ENCODE results near the gene CYB5D1. TPM values are rescaled to one million over a fixed set of nuclear protein-coding genes. Genes with fewer than 3 reads are reported as not detected.

Gene CYB5D1
- total RNA-seq, 1 experiment from 2014 or later: 18.0 TPM

DNA sequence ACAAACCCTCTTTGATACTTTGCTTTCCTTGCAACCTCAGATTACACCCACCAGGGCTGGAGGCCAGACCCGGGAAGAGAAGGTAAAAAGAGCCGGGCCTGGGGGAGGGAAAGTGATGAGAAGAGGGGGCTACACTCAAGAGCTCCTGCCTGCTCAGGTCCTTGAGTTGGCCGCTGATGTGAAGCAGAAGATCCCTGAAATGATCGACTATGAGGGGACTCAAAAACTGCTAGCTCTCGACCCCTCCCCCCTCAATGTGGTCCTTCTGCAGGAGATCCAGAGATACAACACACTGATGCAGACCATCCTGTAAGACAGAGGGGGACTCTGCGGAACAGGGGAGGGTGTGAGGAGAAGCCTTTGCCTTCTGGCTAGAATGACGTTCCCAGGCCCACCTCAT, 26.6 kb upstream of the CYB5D1 start:
- Mint-ChIP-seq H3K4me1 (peaks cover 14 to 17% of the 10 kb centered on the region in 2 experiments), H3K4me3 (no peak overlapping the region), H3K9me3 (no peaks in the 10 kb centered on the region), H3K27me3 (ENCODE audit: low read depth) (peaks cover 62% of the 10 kb centered on the region), H3K36me3 (ENCODE audit: insufficient read depth in 1 of 3, low read depth in 3 of 3) (no peaks in the 10 kb centered on the region), H3K27ac (no peak overlapping the region)
- Histone ChIP-seq H3K4me1 (ENCODE audit: insufficient read depth, low read length) (0 out of 2 replicates have a peak, but pooled peaks cover 2% of the 10 kb centered on the region), H3K4me2 (ENCODE audit: insufficient read depth, insufficient read length, low read length) (no peak overlapping the region), H3K4ac (ENCODE audit: low read depth, low read length) (no peak overlapping the region), H3K79me2 (ENCODE audit: insufficient read depth, low read length) (no peaks in the 10 kb centered on the region), H2BK12ac (ENCODE audit: insufficient read length, low read depth, low read length) (no peak overlapping the region), H2BK120ac (ENCODE audit: low read depth, low read length, poor library complexity, severe bottlenecking) (no peak overlapping the region), H2BK15ac (ENCODE audit: low read depth, low read length) (no peak overlapping the region), H4K5ac (ENCODE audit: insufficient read length, low read depth, low read length) (no peak overlapping the region), H4K20me1 (ENCODE audit: control insufficient read depth, insufficient read depth, insufficient read length) (no peaks in the 10 kb centered on the region), H3T11ph (ENCODE audit: low read length) (no peak overlapping the region), H3K79me1 (ENCODE audit: insufficient read depth, low read depth, low read length, poor library complexity, severe bottlenecking) (no peaks in the 10 kb centered on the region), H3K56ac (ENCODE audit: insufficient read length, low read depth, low read length) (no peak overlapping the region), H3K27me3 (ENCODE audit: insufficient read depth, low read length) (peaks cover 9% of the 10 kb centered on the region; the same call in 1 of the 2 replicates), H3K9ac (ENCODE audit: extremely low read depth, insufficient read length, low read length) (no peak overlapping the region), H3K9me3 (ENCODE audit: control insufficient read depth, low read depth, low read length) (no peaks in the 10 kb centered on the region), H4K8ac (replicated peaks; ENCODE audit: insufficient read length, low read depth, low read length) (no peak overlapping the region), H3K23me2 (ENCODE audit: insufficient read length, low read depth, low read length, poor library complexity, severe bottlenecking) (peaks cover 21% of the 10 kb centered on the region), H2AFZ (ENCODE audit: low read length) (no peak overlapping the region), H3K23ac (ENCODE audit: insufficient read length, low read depth, low read length) (no peak overlapping the region), H4K91ac (ENCODE audit: insufficient read length, low read depth, low read length) (no peak overlapping the region), H2BK5ac (ENCODE audit: insufficient read length, low read length) (no peak overlapping the region), H3K18ac (ENCODE audit: insufficient read length, low read depth, low read length) (no peak overlapping the region), H3K27ac (ENCODE audit: insufficient read length, low read depth, low read length) (no peak overlapping the region), H3K14ac (ENCODE audit: insufficient read depth, low read length) (no peak overlapping the region), H2BK20ac (ENCODE audit: low read depth, low read length, poor library complexity, severe bottlenecking) (no peak overlapping the region), H2AK5ac (ENCODE audit: insufficient read length, low read length) (no peak overlapping the region)
- DNase-seq: no peak
- TF ChIP-seq, protein P1, sequence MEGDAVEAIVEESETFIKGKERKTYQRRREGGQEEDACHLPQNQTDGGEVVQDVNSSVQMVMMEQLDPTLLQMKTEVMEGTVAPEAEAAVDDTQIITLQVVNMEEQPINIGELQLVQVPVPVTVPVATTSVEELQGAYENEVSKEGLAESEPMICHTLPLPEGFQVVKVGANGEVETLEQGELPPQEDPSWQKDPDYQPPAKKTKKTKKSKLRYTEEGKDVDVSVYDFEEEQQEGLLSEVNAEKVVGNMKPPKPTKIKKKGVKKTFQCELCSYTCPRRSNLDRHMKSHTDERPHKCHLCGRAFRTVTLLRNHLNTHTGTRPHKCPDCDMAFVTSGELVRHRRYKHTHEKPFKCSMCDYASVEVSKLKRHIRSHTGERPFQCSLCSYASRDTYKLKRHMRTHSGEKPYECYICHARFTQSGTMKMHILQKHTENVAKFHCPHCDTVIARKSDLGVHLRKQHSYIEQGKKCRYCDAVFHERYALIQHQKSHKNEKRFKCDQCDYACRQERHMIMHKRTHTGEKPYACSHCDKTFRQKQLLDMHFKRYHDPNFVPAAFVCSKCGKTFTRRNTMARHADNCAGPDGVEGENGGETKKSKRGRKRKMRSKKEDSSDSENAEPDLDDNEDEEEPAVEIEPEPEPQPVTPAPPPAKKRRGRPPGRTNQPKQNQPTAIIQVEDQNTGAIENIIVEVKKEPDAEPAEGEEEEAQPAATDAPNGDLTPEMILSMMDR (conservative IDR thresholded peaks at IDR 0.05): no peak
- no CpG with 5 or more reads among the region's 7 CpGs for WGBS (ENCODE audit: extremely low coverage, insufficient read length, low lambda C conversion rate)
